Hepatocyte (in vitro differentiated cells): ENCODE measurements around the gene TSTD2.

ENCODE experiments used
- CTCF ChIP-seq: fragments of 200-600 bp; sonication (generic); IDR thresholded peaks from 2 replicates; pipeline ENCODE4 v1.5.1; 2016; ENCODE audit warnings: antibody characterized with exemption, mild to moderate bottlenecking; ENCODE audit not compliant: poor library complexity
- EZH2 ChIP-seq: fragments of 200-600 bp; sonication (generic); IDR thresholded peaks from 2 replicates; pipeline ENCODE4 v1.6.1; 2016; ENCODE audit warnings: antibody characterized with exemption, mild to moderate bottlenecking, borderline replicate concordance
- EZH2phosphoT487 ChIP-seq: fragments of 200-600 bp; sonication (generic); IDR thresholded peaks from one replicate; pipeline ENCODE4 v1.6.1; 2018; ENCODE audit warnings: antibody characterized with exemption, mild to moderate bottlenecking, low read depth, moderate library complexity; ENCODE audit not compliant: unreplicated experiment, severe bottlenecking

DNA sequence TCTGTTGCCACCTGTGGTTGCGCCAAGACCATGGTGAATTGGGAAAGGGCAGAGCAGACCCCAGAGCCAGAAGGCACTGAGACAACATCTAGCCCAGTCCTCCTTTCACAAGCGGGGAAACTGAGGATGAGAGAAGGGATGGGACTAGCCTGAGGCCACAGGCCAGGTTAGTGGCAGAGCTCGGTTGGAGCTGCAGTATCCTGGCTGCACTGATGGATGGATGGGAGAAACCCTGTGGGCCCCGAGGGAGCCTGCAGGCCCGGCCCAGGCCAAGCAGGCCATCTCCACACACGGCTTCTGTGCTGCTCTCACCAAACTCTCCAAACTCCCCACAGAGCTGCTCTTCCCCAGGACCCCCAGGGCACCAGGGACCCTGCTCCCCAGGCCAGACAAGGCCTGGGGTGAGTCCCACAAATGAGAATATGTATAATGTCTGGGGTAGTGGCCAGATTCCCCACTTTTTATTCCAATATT, 60.2 kb downstream of the TSTD2 start:
- TF ChIP-seq EZH2 (no peak), CTCF (no peak), EZH2phosphoT487 (no peak)
